ENCODE measurements around the gene CHP1. TPM values are rescaled to one million over a fixed set of nuclear protein-coding genes. Genes with fewer than 3 reads are reported as not detected.
A peak's percentile ranks its signal among the peaks of the same experiment; 100 is the strongest.

The CHP1 gene
- total RNA-seq, 1 experiment from 2014 or later, result 101 TPM

DNA sequence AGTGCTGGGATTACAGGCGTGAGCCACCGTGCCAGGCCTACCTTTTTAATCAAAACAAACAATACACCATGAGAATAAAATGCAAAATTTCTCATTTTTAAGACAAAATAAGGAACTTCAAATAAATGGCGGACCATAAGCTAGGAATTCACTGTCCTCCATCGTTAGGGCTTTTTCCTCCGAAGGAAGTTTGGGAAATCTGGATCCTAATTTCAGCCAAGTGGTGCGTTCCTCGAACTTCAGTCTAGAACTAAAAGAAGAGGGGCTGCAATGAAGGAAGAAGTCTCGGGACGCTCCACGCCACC is 771 bp upstream of the CHP1 start:
- POLR2A ChIA-PET, result interaction anchor here (1.3 to 1.5 kb wide), 2 partner anchors 18 to 324 kb away, joined by 6 to 7 read pairs; no protein-coding TSS in a partner anchor

More for the DNA sequence above, 771 bp upstream of the CHP1 start:
- ChIA-PET CTCF (interaction anchor here (1.0 to 1.4 kb wide), 2 partner anchors 17 to 19 kb away, joined by 3 to 4 read pairs; no protein-coding TSS in a partner anchor), RAD21 (ENCODE audit: low non-redundant PET in 1 of 2, low total read pairs in 2 of 2, uncharacterized antibody in 2 of 2, unreplicated experiment in 2 of 2) (interaction anchor here in 1 of 2 experiments (1.3 kb wide), 1 partner anchor 19 kb away, joined by 8 read pairs; no protein-coding TSS in a partner anchor)
- ATAC-seq (no peak), DNase-seq (ENCODE audit: low read depth, low spot score) (no peak)
- TF ChIP-seq RAD21 (IDR thresholded peaks at IDR 0.05; ENCODE audit: low read depth) (peak; percentile 18; the same call in 1 of the 2 replicates), TCF7L2 (IDR thresholded peaks at IDR 0.05; ENCODE audit: borderline replicate concordance, extremely low read depth, insufficient read depth, insufficient read length) (no peak), SIN3A (IDR thresholded peaks at IDR 0.05; ENCODE audit: low read depth) (0 out of 2 replicates have a peak, but pooled peaks have one; percentile 11)
- TF ChIP-seq, protein P1, sequence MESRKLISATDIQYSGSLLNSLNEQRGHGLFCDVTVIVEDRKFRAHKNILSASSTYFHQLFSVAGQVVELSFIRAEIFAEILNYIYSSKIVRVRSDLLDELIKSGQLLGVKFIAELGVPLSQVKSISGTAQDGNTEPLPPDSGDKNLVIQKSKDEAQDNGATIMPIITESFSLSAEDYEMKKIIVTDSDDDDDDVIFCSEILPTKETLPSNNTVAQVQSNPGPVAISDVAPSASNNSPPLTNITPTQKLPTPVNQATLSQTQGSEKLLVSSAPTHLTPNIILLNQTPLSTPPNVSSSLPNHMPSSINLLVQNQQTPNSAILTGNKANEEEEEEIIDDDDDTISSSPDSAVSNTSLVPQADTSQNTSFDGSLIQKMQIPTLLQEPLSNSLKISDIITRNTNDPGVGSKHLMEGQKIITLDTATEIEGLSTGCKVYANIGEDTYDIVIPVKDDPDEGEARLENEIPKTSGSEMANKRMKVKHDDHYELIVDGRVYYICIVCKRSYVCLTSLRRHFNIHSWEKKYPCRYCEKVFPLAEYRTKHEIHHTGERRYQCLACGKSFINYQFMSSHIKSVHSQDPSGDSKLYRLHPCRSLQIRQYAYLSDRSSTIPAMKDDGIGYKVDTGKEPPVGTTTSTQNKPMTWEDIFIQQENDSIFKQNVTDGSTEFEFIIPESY (IDR thresholded peaks at IDR 0.05; ENCODE audit: extremely low read depth, insufficient replicate concordance, low read length), result no peak
- no peaks in the 10 kb centered on the region for H3K9me2 ChIP-seq (ENCODE audit: insufficient read depth)
- peak overlapping the region; percentile 78 for H3K27ac ChIP-seq (ENCODE audit: low read depth, low read length)
- H3K36me3 ChIP-seq (ENCODE audit: control insufficient read depth in 1 of 2, insufficient read depth in 2 of 2, low read length in 2 of 2), result no peaks in the 10 kb centered on the region
- H3K4me2 ChIP-seq (ENCODE audit: low read length), result peak overlapping the region; percentile 78
- BruUV-seq (replicated peaks), result no TSS peak
- H4K20me1 ChIP-seq (ENCODE audit: insufficient read depth), result no peaks in the 10 kb centered on the region
- intact Hi-C loops (cut with micrococcal nuclease), result no loop called here
- H3K4me1 ChIP-seq (ENCODE audit: control insufficient read depth in 1 of 2, insufficient read depth in 2 of 2, low read length in 2 of 2), result peaks cover 6 to 22% of the 10 kb centered on the region in 2 experiments; a peak in 3 of 4 replicates
- no peak overlapping the region for H3K9ac ChIP-seq (ENCODE audit: low read length)
- no peaks in the 10 kb centered on the region for H3K9me3 ChIP-seq (ENCODE audit: control insufficient read depth in 1 of 2, insufficient read depth in 1 of 2, low read depth in 1 of 2, low read length in 2 of 2)
- no peaks in the 10 kb centered on the region for H3K27me3 ChIP-seq (ENCODE audit: insufficient read depth, low read length)
- H2AFZ ChIP-seq (ENCODE audit: low read depth, low read length, poor library complexity, severe bottlenecking), result peak overlapping the region; percentile 87
- H3K4me3 ChIP-seq (replicated peaks in 1 of 2; ENCODE audit: low read depth in 1 of 2, low read length in 2 of 2), result no peak overlapping the region
- H3K79me2 ChIP-seq (ENCODE audit: insufficient read depth, low read length), result peaks cover 37% of the 10 kb centered on the region

Measured in HCT116 (cell line).